Measurements from ENCODE around the gene RAP1B.

RAP1B gene

GRCh38 chr12:68591734-68592418, 18.8 kb upstream of the RAP1B start:
- H3K9me3 Mint-ChIP-seq: no peaks in the 10 kb centered on the region
- H3K27ac Mint-ChIP-seq: peak overlapping the region; percentile 42
- peaks cover 6% of the 10 kb centered on the region for H3K36me3 Mint-ChIP-seq (ENCODE audit: low read depth)
- H3K27me3 Mint-ChIP-seq: no peaks in the 10 kb centered on the region
- H3K4me3 Mint-ChIP-seq: peak overlapping the region; percentile 63
- H3K4me1 Mint-ChIP-seq (ENCODE audit: low read depth): peaks cover 59% of the 10 kb centered on the region

- H3K4me1 Mint-ChIP-seq (ENCODE audit: low read depth): peaks cover 62% of the 10 kb centered on the region
- no peaks in the 10 kb centered on the region for H3K36me3 Mint-ChIP-seq (ENCODE audit: low read depth)
- no peak overlapping the region for H3K4me3 Mint-ChIP-seq
- H3K27ac Mint-ChIP-seq: no peak overlapping the region
- H3K9me3 Mint-ChIP-seq: no peaks in the 10 kb centered on the region
- H3K27me3 Mint-ChIP-seq: no peaks in the 10 kb centered on the region
Measured at GRCh38 chr12:68595241-68595640, 15.5 kb upstream of the RAP1B start.

- Mint-ChIP-seq H3K4me3 (no peak overlapping the region), H3K4me1 (ENCODE audit: low read depth) (peaks cover 45% of the 10 kb centered on the region), H3K9me3 (no peaks in the 10 kb centered on the region), H3K36me3 (ENCODE audit: low read depth) (no peaks in the 10 kb centered on the region), H3K27me3 (no peaks in the 10 kb centered on the region), H3K27ac (no peak overlapping the region)
Measured at GRCh38 chr12:68601767-68602166, 8.9 kb upstream of the RAP1B start.

- no peaks in the 10 kb centered on the region for H3K9me3 Mint-ChIP-seq
- H3K4me3 Mint-ChIP-seq: no peak overlapping the region
- H3K36me3 Mint-ChIP-seq (ENCODE audit: low read depth): no peaks in the 10 kb centered on the region
- H3K27me3 Mint-ChIP-seq: no peaks in the 10 kb centered on the region
- peaks cover 47% of the 10 kb centered on the region for H3K4me1 Mint-ChIP-seq (ENCODE audit: low read depth)
- no peak overlapping the region for H3K27ac Mint-ChIP-seq
Measured at GRCh38 chr12:68602720-68603119, 8.0 kb upstream of the RAP1B start.

GRCh38 chr12:68608191-68608590, 2.5 kb upstream of the RAP1B start:
- Mint-ChIP-seq H3K27ac (peak overlapping the region; percentile 22), H3K4me3 (no peak overlapping the region), H3K27me3 (no peaks in the 10 kb centered on the region), H3K9me3 (no peaks in the 10 kb centered on the region), H3K4me1 (ENCODE audit: low read depth) (peaks cover 39% of the 10 kb centered on the region), H3K36me3 (ENCODE audit: low read depth) (peaks cover 19% of the 10 kb centered on the region)

GRCh38 chr12:68609998-68610369, 715 bp upstream of the RAP1B start:
- Mint-ChIP-seq H3K27me3 (no peaks in the 10 kb centered on the region), H3K36me3 (ENCODE audit: low read depth) (peaks cover 35% of the 10 kb centered on the region), H3K4me3 (peak overlapping the region; percentile 92), H3K27ac (peak overlapping the region; percentile 97), H3K4me1 (ENCODE audit: low read depth) (peaks cover 47% of the 10 kb centered on the region), H3K9me3 (no peaks in the 10 kb centered on the region)

GRCh38 chr12:68611094-68611805, 551 bp downstream of the RAP1B start:
- Mint-ChIP-seq H3K4me3 (peak overlapping the region; percentile 92), H3K9me3 (no peaks in the 10 kb centered on the region), H3K36me3 (ENCODE audit: low read depth) (peaks cover 45% of the 10 kb centered on the region), H3K27ac (peak overlapping the region; percentile 90), H3K4me1 (ENCODE audit: low read depth) (peaks cover 59% of the 10 kb centered on the region), H3K27me3 (no peaks in the 10 kb centered on the region)

GRCh38 chr12:68611806-68612160, 1.1 kb downstream of the RAP1B start:
- Mint-ChIP-seq H3K9me3 (no peaks in the 10 kb centered on the region), H3K27ac (peak overlapping the region; percentile 90), H3K4me1 (ENCODE audit: low read depth) (peaks cover 62% of the 10 kb centered on the region), H3K4me3 (peak overlapping the region; percentile 92), H3K27me3 (no peaks in the 10 kb centered on the region), H3K36me3 (ENCODE audit: low read depth) (peaks cover 45% of the 10 kb centered on the region)

- Mint-ChIP-seq H3K36me3 (ENCODE audit: low read depth) (peaks cover 45% of the 10 kb centered on the region), H3K4me3 (peak overlapping the region; percentile 92), H3K4me1 (ENCODE audit: low read depth) (peaks cover 66% of the 10 kb centered on the region), H3K27me3 (no peaks in the 10 kb centered on the region), H3K27ac (peak overlapping the region; percentile 90), H3K9me3 (no peaks in the 10 kb centered on the region)
Measured at GRCh38 chr12:68612202-68612601, 1.5 kb downstream of the RAP1B start.

GRCh38 chr12:68612697-68613096, 2.0 kb downstream of the RAP1B start:
- H3K27me3 Mint-ChIP-seq: no peaks in the 10 kb centered on the region
- peaks cover 69% of the 10 kb centered on the region for H3K4me1 Mint-ChIP-seq (ENCODE audit: low read depth)
- peak overlapping the region; percentile 90 for H3K27ac Mint-ChIP-seq
- H3K9me3 Mint-ChIP-seq: no peaks in the 10 kb centered on the region
- H3K4me3 Mint-ChIP-seq: peak overlapping the region; percentile 92
- peaks cover 48% of the 10 kb centered on the region for H3K36me3 Mint-ChIP-seq (ENCODE audit: low read depth)

GRCh38 chr12:68613209-68613904, 2.7 kb downstream of the RAP1B start:
- Mint-ChIP-seq H3K27ac (peak overlapping the region; percentile 90), H3K4me3 (peak overlapping the region; percentile 92), H3K36me3 (ENCODE audit: low read depth) (peaks cover 50% of the 10 kb centered on the region), H3K9me3 (no peaks in the 10 kb centered on the region), H3K27me3 (no peaks in the 10 kb centered on the region), H3K4me1 (ENCODE audit: low read depth) (peaks cover 69% of the 10 kb centered on the region)

GRCh38 chr12:68614105-68614679, 3.5 kb downstream of the RAP1B start:
- no peaks in the 10 kb centered on the region for H3K9me3 Mint-ChIP-seq
- peak overlapping the region; percentile 73 for H3K27ac Mint-ChIP-seq
- peaks cover 75% of the 10 kb centered on the region for H3K4me1 Mint-ChIP-seq (ENCODE audit: low read depth)
- H3K4me3 Mint-ChIP-seq: peak overlapping the region; percentile 92
- H3K27me3 Mint-ChIP-seq: no peaks in the 10 kb centered on the region
- H3K36me3 Mint-ChIP-seq (ENCODE audit: low read depth): peaks cover 58% of the 10 kb centered on the region

GRCh38 chr12:68614769-68615168, 4.1 kb downstream of the RAP1B start:
- Mint-ChIP-seq H3K36me3 (ENCODE audit: low read depth) (peaks cover 59% of the 10 kb centered on the region), H3K4me1 (ENCODE audit: low read depth) (peaks cover 75% of the 10 kb centered on the region), H3K27ac (peak overlapping the region; percentile 73), H3K9me3 (no peaks in the 10 kb centered on the region), H3K27me3 (no peaks in the 10 kb centered on the region), H3K4me3 (peak overlapping the region; percentile 92)

- Mint-ChIP-seq H3K27ac (peak overlapping the region; percentile 82), H3K9me3 (no peaks in the 10 kb centered on the region), H3K27me3 (no peaks in the 10 kb centered on the region), H3K4me3 (peak overlapping the region; percentile 64), H3K36me3 (ENCODE audit: low read depth) (peaks cover 64% of the 10 kb centered on the region), H3K4me1 (ENCODE audit: low read depth) (peaks cover 94% of the 10 kb centered on the region)
Measured at GRCh38 chr12:68617160-68617926, 6.6 kb downstream of the RAP1B start.
